Fibroblast of pulmonary artery (primary cell): ENCODE results near the gene NAA60.

Experiments
- DNase-seq: peaks from one replicate; pipeline ENCODE4 v3.0.0-alpha.2; 2010; ENCODE audit warnings: low read depth
- H3K4me3 ChIP-seq: replicated peaks from 2 replicates; pipeline ENCODE4 v1.5.1; 2011; ENCODE audit warnings: low read depth, mild to moderate bottlenecking, control low read depth, low read length, moderate library complexity
- CTCF ChIP-seq: IDR thresholded peaks from 2 replicates; pipeline ENCODE4 v1.5.1; 2011; ENCODE audit warnings: mild to moderate bottlenecking, control low read depth, low read length, inconsistent platforms; ENCODE audit errors: missing control alignments

NAA60 gene

GRCh38 chr16:3457434-3458252 is 14.2 kb downstream of the NAA60 start:
- peak; percentile 90 for DNase-seq
- peak overlapping the region; percentile 89 for H3K4me3 ChIP-seq
- TF ChIP-seq CTCF = peak; percentile 31

- DNase-seq = peak; percentile 50
- TF ChIP-seq CTCF = no peak
- H3K4me3 ChIP-seq = peak overlapping the region; percentile 89
These were observed 14.9 kb downstream of the NAA60 start for GRCh38 chr16:3458278-3458851.

- H3K4me3 ChIP-seq = peak overlapping the region; percentile 89
- no peak for TF ChIP-seq CTCF
- DNase-seq = no peak
These were observed 15.4 kb downstream of the NAA60 start for GRCh38 chr16:3458852-3459361.

GRCh38 chr16:3459401-3460090 is 16.1 kb downstream of the NAA60 start:
- H3K4me3 ChIP-seq = peak overlapping the region; percentile 89
- DNase-seq = no peak
- TF ChIP-seq CTCF = no peak

- no peak for DNase-seq
- peak overlapping the region; percentile 89 for H3K4me3 ChIP-seq
- no peak for TF ChIP-seq CTCF
These were observed 16.6 kb downstream of the NAA60 start for GRCh38 chr16:3460121-3460520.

GRCh38 chr16:3460585-3460984 is 17.1 kb downstream of the NAA60 start:
- H3K4me3 ChIP-seq = no peak overlapping the region
- DNase-seq = no peak
- TF ChIP-seq CTCF = no peak
